GM23248 (cell line): ENCODE measurements around the gene ANKRD55. TPM values are rescaled to one million over a fixed set of nuclear protein-coding genes. Genes with fewer than 3 reads are reported as not detected.

Experiments
- DNase-seq: peaks from one replicate; pipeline ENCODE4 v3.0.0-alpha.2; 2015
- H2AFZ ChIP-seq: fragments of 200-600 bp; sonication (generic); 2 replicates; pipeline ENCODE4 v1.6.1; 2016; ENCODE audit warnings: antibody characterized with exemption
- H3F3A ChIP-seq: fragments of 200-600 bp; sonication (generic); 2 replicates; pipeline ENCODE4 v1.6.1; 2016; ENCODE audit warnings: mild to moderate bottlenecking, antibody characterized with exemption, mixed run types; ENCODE audit not compliant: insufficient read depth
- H3K27ac ChIP-seq: fragments of 200-600 bp; sonication (generic); 2 replicates; pipeline ENCODE4 v1.5.1; 2016; ENCODE audit warnings: mild to moderate bottlenecking
- H3K27me3 ChIP-seq: fragments of 200-600 bp; sonication (generic); replicated peaks from 2 replicates; pipeline ENCODE4 v1.6.1; 2016; ENCODE audit warnings: mild to moderate bottlenecking; ENCODE audit not compliant: insufficient read depth
- H3K36me3 ChIP-seq: fragments of 200-600 bp; sonication (generic); 2 replicates; pipeline ENCODE4 v1.6.1; 2016; ENCODE audit warnings: low read depth, mild to moderate bottlenecking
- H3K4me1 ChIP-seq: fragments of 200-600 bp; sonication (generic); 2 replicates; pipeline ENCODE4 v1.6.1; 2016; ENCODE audit warnings: mild to moderate bottlenecking; ENCODE audit not compliant: insufficient read depth
- H3K4me2 ChIP-seq: fragments of 200-600 bp; sonication (generic); one replicate; pipeline ENCODE4 v1.6.1; 2016; ENCODE audit warnings: mild to moderate bottlenecking; ENCODE audit not compliant: unreplicated experiment
- H3K4me3 ChIP-seq: fragments of 200-600 bp; sonication (generic); 2 replicates; pipeline ENCODE4 v1.5.1; 2016; ENCODE audit warnings: mild to moderate bottlenecking
- H3K79me2 ChIP-seq: fragments of 200-600 bp; sonication (generic); 2 replicates; pipeline ENCODE4 v1.6.1; 2016; ENCODE audit warnings: mild to moderate bottlenecking; ENCODE audit not compliant: insufficient read depth
- H3K9ac ChIP-seq: fragments of 200-600 bp; sonication (generic); 2 replicates; pipeline ENCODE4 v1.6.1; 2016; ENCODE audit warnings: mild to moderate bottlenecking
- H3K9me2 ChIP-seq: fragments of 200-600 bp; sonication (generic); 2 replicates; pipeline ENCODE4 v1.6.1; 2016; ENCODE audit warnings: mixed run types, mild to moderate bottlenecking, moderate library complexity; ENCODE audit not compliant: insufficient read depth
- H3K9me3 ChIP-seq: fragments of 200-600 bp; sonication (generic); one replicate; pipeline ENCODE4 v1.6.1; 2017; ENCODE audit warnings: low read depth
- H4K20me1 ChIP-seq: fragments of 200-600 bp; sonication (generic); 2 replicates; pipeline ENCODE4 v1.6.0; 2016; ENCODE audit not compliant: insufficient read depth
- EZH2 ChIP-seq: fragments of 200-600 bp; sonication (generic); IDR thresholded peaks from 2 replicates; pipeline ENCODE4 v1.6.1; 2018; ENCODE audit warnings: antibody characterized with exemption, mild to moderate bottlenecking; ENCODE audit not compliant: insufficient read depth, poor library complexity, severe bottlenecking
- EZH2phosphoT487 ChIP-seq: fragments of 200-600 bp; sonication (generic); IDR thresholded peaks from 2 replicates; pipeline ENCODE4 v1.6.1; 2018; ENCODE audit warnings: antibody characterized with exemption, moderate library complexity, mild to moderate bottlenecking, low read depth; ENCODE audit not compliant: insufficient read depth
- WGBS, 2 experiments: methylation state at CpG; one replicate each; pipeline ENCODE4 v1.1.6; 2015 to 2017; ENCODE audit warnings: low lambda C conversion rate in 2 of 2, low coverage in 1 of 2; ENCODE audit errors: missing lambda C conversion rate in 2 of 2; 5-methylcytosine and 5-hydroxymethylcytosine counted together
- in situ Hi-C: fragments of 300-500 bp; cut with MboI; formaldehyde crosslinking; loops from 2 replicates; pipeline ENCODE4 v1.15.0; 2020
- polyA plus RNA-seq: library from polyadenylated mRNA; unstranded; fragments of >200 nt; fragmentation: Nextera tagmentation; extraction: Ambion mirVana; gene quantifications from 2 replicates; pipeline ENCODE4 v1.2.1, GENCODE V29; 2016
- total RNA-seq: library from RNA; depleted of rRNA; stranded (reverse); fragments of >200 nt; shearing (Covaris generic); gene quantifications from 2 replicates; pipeline ENCODE4 v1.2.3, GENCODE V29; 2014

Gene ANKRD55
- total and polyA plus RNA-seq, 2 experiments from 2014 or later, result not detected

GRCh38 chr5:56172241-56172640, 60.9 kb downstream of the ANKRD55 start:
- Histone ChIP-seq H3K36me3 (no peaks in the 10 kb centered on the region), H3K9me3 (no peaks in the 10 kb centered on the region), H3K27ac (peak overlapping the region; percentile 36), H3K9ac (peak overlapping the region; percentile 11; the same call in 1 of the 2 replicates), H3K4me1 (peaks cover 56% of the 10 kb centered on the region), H3K4me3 (no peak overlapping the region), H3K4me2 (peak overlapping the region; percentile 52), H4K20me1 (no peaks in the 10 kb centered on the region), H3K79me2 (no peaks in the 10 kb centered on the region), H2AFZ (no peak overlapping the region), H3F3A (peaks cover 38% of the 10 kb centered on the region), H3K9me2 (no peaks in the 10 kb centered on the region), H3K27me3 (no peaks in the 10 kb centered on the region)
- WGBS, 2 experiments, result 0 to 2% methylated on average over 1 of the region's 1 CpG
- peak; percentile 70 for DNase-seq
- in situ Hi-C loops, result loop anchor here (10.0 kb wide), 1 partner anchor 177 kb away; the partner anchor contains the start of gene IL6ST
- no peak for TF ChIP-seq EZH2
- no peak for TF ChIP-seq EZH2phosphoT487

- Histone ChIP-seq H3K79me2 (no peaks in the 10 kb centered on the region), H3K4me1 (peaks cover 52% of the 10 kb centered on the region), H3K9ac (no peak overlapping the region), H3K9me3 (no peaks in the 10 kb centered on the region), H3F3A (peaks cover 36% of the 10 kb centered on the region), H3K9me2 (no peaks in the 10 kb centered on the region), H4K20me1 (no peaks in the 10 kb centered on the region), H3K27ac (no peak overlapping the region), H3K4me2 (no peak overlapping the region), H3K27me3 (no peaks in the 10 kb centered on the region), H3K36me3 (no peaks in the 10 kb centered on the region), H3K4me3 (no peak overlapping the region), H2AFZ (no peak overlapping the region)
- 26 to 30% methylated on average over 4 of the region's 4 CpGs for WGBS, 2 experiments
- in situ Hi-C loops, result loop anchor here (10.0 kb wide), 1 partner anchor 176 kb away; the partner anchor contains the start of gene IL6ST
- TF ChIP-seq EZH2phosphoT487 (no peak), EZH2 (no peak)
- peak; percentile 88 for DNase-seq
Measured at GRCh38 chr5:56170557-56170956, 62.6 kb downstream of the ANKRD55 start.

GRCh38 chr5:56169949-56170348, 63.2 kb downstream of the ANKRD55 start:
- no peak overlapping the region for H2AFZ ChIP-seq
- H3K4me3 ChIP-seq, result no peak overlapping the region
- no peak for DNase-seq
- no peaks in the 10 kb centered on the region for H3K27me3 ChIP-seq
- no peak overlapping the region for H3K27ac ChIP-seq
- in situ Hi-C loops, result loop anchor here (10.0 kb wide), 1 partner anchor 175 kb away; the partner anchor contains the start of gene IL6ST
- H3K4me1 ChIP-seq, result peaks cover 46% of the 10 kb centered on the region
- no peak for TF ChIP-seq EZH2
- no peak for TF ChIP-seq EZH2phosphoT487
- H3K36me3 ChIP-seq, result no peaks in the 10 kb centered on the region
- H3F3A ChIP-seq, result peaks cover 32% of the 10 kb centered on the region
- H3K4me2 ChIP-seq, result no peak overlapping the region
- H3K9ac ChIP-seq, result no peak overlapping the region
- H4K20me1 ChIP-seq, result no peaks in the 10 kb centered on the region
- no peaks in the 10 kb centered on the region for H3K9me3 ChIP-seq
- H3K79me2 ChIP-seq, result no peaks in the 10 kb centered on the region
- no peaks in the 10 kb centered on the region for H3K9me2 ChIP-seq

- in situ Hi-C loops, result no loop called here
- H3K27ac ChIP-seq, result no peak overlapping the region
- DNase-seq, result peak; percentile 24
- TF ChIP-seq EZH2 (no peak), EZH2phosphoT487 (no peak)
- no peaks in the 10 kb centered on the region for H3K36me3 ChIP-seq
- no peaks in the 10 kb centered on the region for H3K9me2 ChIP-seq
- peaks cover 30% of the 10 kb centered on the region for H3F3A ChIP-seq
- no peak overlapping the region for H3K4me2 ChIP-seq
- H3K4me3 ChIP-seq, result no peak overlapping the region
- no peaks in the 10 kb centered on the region for H3K79me2 ChIP-seq
- no peaks in the 10 kb centered on the region for H3K9me3 ChIP-seq
- H2AFZ ChIP-seq, result no peak overlapping the region
- H3K9ac ChIP-seq, result no peak overlapping the region
- WGBS, 2 experiments, result 50 to 54% methylated on average over 2 of the region's 2 CpGs
- H3K27me3 ChIP-seq, result no peaks in the 10 kb centered on the region
- H3K4me1 ChIP-seq, result peaks cover 43% of the 10 kb centered on the region
- H4K20me1 ChIP-seq, result no peaks in the 10 kb centered on the region
Measured at GRCh38 chr5:56169281-56169680, 63.8 kb downstream of the ANKRD55 start.

GRCh38 chr5:56168066-56168478, 65.1 kb downstream of the ANKRD55 start:
- DNase-seq, result no peak
- Histone ChIP-seq H3K27ac (no peak overlapping the region), H2AFZ (no peak overlapping the region), H4K20me1 (no peaks in the 10 kb centered on the region), H3K79me2 (no peaks in the 10 kb centered on the region), H3K9me2 (no peaks in the 10 kb centered on the region), H3F3A (peaks cover 30% of the 10 kb centered on the region), H3K9ac (no peak overlapping the region), H3K4me2 (no peak overlapping the region), H3K4me3 (no peak overlapping the region), H3K4me1 (peaks cover 43% of the 10 kb centered on the region), H3K36me3 (no peaks in the 10 kb centered on the region), H3K9me3 (no peaks in the 10 kb centered on the region), H3K27me3 (no peaks in the 10 kb centered on the region)
- TF ChIP-seq EZH2, result no peak
- TF ChIP-seq EZH2phosphoT487, result no peak
- WGBS, 2 experiments, result 96 to 98% methylated on average over 8 of the region's 8 CpGs
- in situ Hi-C loops, result no loop called here
